Measurements from ENCODE around the gene EGR1.

DNA sequence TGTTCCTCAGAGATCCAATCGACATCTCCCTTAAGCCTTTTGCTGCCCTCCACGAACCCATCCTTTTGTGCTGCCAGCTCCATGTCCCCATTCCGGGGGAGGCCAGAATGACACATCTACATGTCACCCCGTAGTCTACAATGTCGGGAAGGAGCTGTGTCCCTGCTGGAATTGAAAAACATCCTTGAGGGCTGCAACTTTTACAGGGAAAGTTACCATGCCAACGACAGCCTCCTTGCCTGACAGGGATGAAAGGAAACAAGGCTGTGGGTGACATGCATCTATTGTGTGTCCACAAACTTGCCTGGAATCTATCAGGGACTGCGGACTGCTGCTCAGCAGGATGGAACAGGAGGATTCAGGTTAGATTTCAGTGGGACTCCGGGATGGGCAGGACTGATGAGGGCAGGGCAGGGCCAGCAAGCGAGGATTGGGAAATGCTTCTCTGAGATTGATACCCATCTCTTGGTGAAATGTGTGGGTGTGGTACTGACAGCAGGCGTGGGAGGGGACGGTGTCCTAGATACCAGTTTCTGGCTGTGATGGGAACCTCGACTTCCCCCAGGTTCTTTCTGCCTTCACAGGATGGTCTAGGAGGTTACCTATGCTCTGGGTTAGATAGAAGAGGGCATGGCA lies 25.5 kb downstream of the EGR1 start:
- TF ChIP-seq, protein P1, sequence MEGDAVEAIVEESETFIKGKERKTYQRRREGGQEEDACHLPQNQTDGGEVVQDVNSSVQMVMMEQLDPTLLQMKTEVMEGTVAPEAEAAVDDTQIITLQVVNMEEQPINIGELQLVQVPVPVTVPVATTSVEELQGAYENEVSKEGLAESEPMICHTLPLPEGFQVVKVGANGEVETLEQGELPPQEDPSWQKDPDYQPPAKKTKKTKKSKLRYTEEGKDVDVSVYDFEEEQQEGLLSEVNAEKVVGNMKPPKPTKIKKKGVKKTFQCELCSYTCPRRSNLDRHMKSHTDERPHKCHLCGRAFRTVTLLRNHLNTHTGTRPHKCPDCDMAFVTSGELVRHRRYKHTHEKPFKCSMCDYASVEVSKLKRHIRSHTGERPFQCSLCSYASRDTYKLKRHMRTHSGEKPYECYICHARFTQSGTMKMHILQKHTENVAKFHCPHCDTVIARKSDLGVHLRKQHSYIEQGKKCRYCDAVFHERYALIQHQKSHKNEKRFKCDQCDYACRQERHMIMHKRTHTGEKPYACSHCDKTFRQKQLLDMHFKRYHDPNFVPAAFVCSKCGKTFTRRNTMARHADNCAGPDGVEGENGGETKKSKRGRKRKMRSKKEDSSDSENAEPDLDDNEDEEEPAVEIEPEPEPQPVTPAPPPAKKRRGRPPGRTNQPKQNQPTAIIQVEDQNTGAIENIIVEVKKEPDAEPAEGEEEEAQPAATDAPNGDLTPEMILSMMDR (IDR thresholded peaks at IDR 0.05; ENCODE audit: low read length) = no peak
- TF ChIP-seq EZH2 (optimal IDR thresholded peaks at IDR 0.05; ENCODE audit: low read depth, low read length) = no peak

Measured in MM.1S (cell line).